ENCODE results near the gene TRIP12. TPM values are rescaled to one million over a fixed set of nuclear protein-coding genes. Genes with fewer than 3 reads are reported as not detected.
A peak's percentile ranks its signal among the peaks of the same experiment; 100 is the strongest.

TRIP12 gene
- total RNA-seq, 1 experiment from 2014 or later: 115 TPM

DNA sequence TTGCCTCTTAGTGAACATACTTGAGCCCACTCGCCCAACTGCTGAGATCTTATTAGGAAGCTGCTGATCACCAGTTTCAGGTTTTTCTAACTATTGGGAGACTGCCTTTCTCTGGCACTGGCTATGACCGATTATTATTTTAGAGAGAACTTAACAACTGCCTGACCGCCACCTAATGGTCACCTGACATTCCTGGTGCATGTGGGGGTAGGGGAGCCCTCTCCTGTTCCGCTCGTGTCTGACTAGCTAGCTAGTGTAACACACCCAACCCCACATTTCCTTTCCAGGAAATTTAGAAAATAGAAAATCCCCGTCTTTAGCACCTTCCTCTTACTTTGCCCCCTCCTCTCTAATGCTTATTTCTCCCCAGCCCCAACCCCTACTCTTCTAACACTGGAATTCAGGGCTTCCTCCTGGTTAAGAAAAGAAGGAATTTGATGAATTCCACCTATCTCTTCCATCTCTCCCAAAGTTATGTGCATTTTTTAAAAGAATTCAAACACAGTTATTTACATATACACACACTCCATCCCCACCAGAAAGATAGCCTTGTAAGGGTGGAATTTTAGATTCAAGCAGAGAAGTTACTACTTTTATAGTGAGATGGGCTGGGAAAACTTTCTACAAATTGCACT, 188.1 kb downstream of the TRIP12 start:
- peak in 1 of 2 experiments; percentile 12 for DNase-seq
- Histone ChIP-seq H3K4me1 (0 out of 2 replicates have a peak, but pooled peaks cover 7% of the 10 kb centered on the region), H3K9me3 (0 out of 2 replicates have a peak, but pooled peaks cover 8% of the 10 kb centered on the region), H3K36me3 (ENCODE audit: control insufficient read depth, insufficient read depth, low read length) (no peaks in the 10 kb centered on the region), H3K27me3 (replicated peaks; ENCODE audit: control insufficient read depth, insufficient read depth, low read length) (no peaks in the 10 kb centered on the region), H3K4me3 (ENCODE audit: low read depth, low read length) (no peak overlapping the region)
- ChIA-PET POLR2A (no interaction called here), CTCF (no interaction called here)
- no peaks in the 10 kb centered on the region for H3K27me3 Mint-ChIP-seq (ENCODE audit: insufficient read depth, unreplicated experiment)
- peak overlapping the region; percentile 24 for H3K27ac Mint-ChIP-seq (ENCODE audit: unreplicated experiment)
- H3K4me1 Mint-ChIP-seq (ENCODE audit: low read depth, unreplicated experiment): peaks cover 17% of the 10 kb centered on the region
- no peaks in the 10 kb centered on the region for H3K36me3 Mint-ChIP-seq (ENCODE audit: insufficient read depth, unreplicated experiment)
- H3K4me3 Mint-ChIP-seq (ENCODE audit: unreplicated experiment): peak overlapping the region; percentile 10
- peaks cover 9% of the 10 kb centered on the region for H3K9me3 Mint-ChIP-seq (ENCODE audit: unreplicated experiment)
- TF ChIP-seq, protein P1, sequence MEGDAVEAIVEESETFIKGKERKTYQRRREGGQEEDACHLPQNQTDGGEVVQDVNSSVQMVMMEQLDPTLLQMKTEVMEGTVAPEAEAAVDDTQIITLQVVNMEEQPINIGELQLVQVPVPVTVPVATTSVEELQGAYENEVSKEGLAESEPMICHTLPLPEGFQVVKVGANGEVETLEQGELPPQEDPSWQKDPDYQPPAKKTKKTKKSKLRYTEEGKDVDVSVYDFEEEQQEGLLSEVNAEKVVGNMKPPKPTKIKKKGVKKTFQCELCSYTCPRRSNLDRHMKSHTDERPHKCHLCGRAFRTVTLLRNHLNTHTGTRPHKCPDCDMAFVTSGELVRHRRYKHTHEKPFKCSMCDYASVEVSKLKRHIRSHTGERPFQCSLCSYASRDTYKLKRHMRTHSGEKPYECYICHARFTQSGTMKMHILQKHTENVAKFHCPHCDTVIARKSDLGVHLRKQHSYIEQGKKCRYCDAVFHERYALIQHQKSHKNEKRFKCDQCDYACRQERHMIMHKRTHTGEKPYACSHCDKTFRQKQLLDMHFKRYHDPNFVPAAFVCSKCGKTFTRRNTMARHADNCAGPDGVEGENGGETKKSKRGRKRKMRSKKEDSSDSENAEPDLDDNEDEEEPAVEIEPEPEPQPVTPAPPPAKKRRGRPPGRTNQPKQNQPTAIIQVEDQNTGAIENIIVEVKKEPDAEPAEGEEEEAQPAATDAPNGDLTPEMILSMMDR (IDR thresholded peaks at IDR 0.05; ENCODE audit: insufficient read depth in 1 of 2, low read depth in 1 of 2, low read length in 1 of 2, severe bottlenecking in 1 of 2, unreplicated experiment in 1 of 2): peak in 1 of 2 experiments; percentile 1
- intact Hi-C loops (cut with micrococcal nuclease; ENCODE audit: unreplicated experiment): no loop called here
- BruUV-seq (replicated peaks): no TSS peak

DNA sequence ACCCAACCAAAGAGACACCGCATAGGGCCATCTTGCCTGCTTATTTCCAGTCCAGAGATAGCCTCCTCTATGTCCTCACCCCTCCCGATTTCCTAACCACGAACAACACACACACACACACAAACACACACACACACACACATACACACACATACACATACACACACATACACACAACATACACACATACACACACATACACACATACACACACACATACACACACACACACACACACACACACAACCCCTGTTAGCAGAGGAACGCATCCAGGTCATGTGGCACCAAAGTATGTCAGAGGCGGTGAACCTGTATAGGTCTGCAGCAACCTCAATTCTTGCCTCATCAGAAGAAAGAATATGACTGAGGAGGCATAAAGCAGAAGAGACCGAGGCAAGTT, 188.9 kb downstream of the TRIP12 start:
- no peaks in the 10 kb centered on the region for H3K36me3 Mint-ChIP-seq (ENCODE audit: insufficient read depth, unreplicated experiment)

DNA sequence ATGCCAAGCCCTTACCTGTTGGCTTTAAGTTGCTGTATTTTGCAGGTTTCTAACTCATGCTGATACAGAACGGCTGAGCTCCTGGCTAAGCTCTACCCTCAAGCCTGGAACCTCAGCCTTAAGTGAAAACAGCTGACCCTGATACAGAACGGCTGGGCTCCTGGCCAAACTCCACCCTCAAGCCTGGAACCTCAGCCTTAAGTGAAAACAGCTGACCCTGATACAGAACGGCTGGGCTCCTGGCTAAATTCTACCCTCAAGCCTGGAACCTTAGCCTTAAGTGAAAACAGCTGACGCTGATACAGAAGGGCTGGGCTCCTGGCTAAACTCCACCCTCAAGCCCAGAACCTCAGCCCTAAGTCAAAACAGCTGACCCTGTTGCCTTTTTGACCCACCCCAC, 189.9 kb downstream of the TRIP12 start:
- CTCF ChIA-PET: no interaction called here
- H3K4me1 ChIP-seq: 0 out of 2 replicates have a peak, but pooled peaks cover 7% of the 10 kb centered on the region
- TF ChIP-seq, protein P1 (IDR thresholded peaks at IDR 0.05; ENCODE audit: insufficient read depth in 1 of 2, low read depth in 1 of 2, low read length in 1 of 2, severe bottlenecking in 1 of 2, unreplicated experiment in 1 of 2): no peak
- no peak overlapping the region for H3K4me3 ChIP-seq (ENCODE audit: low read depth, low read length)
- H3K36me3 ChIP-seq (ENCODE audit: control insufficient read depth, insufficient read depth, low read length): no peaks in the 10 kb centered on the region
- BruUV-seq (replicated peaks): no TSS peak
- H3K9me3 ChIP-seq: no peaks in the 10 kb centered on the region
- intact Hi-C loops (cut with micrococcal nuclease; ENCODE audit: unreplicated experiment): no loop called here
- H3K4me1 Mint-ChIP-seq (ENCODE audit: low read depth, unreplicated experiment): peaks cover 17% of the 10 kb centered on the region
- H3K27ac Mint-ChIP-seq (ENCODE audit: unreplicated experiment): no peak overlapping the region
- no peaks in the 10 kb centered on the region for H3K27me3 ChIP-seq (replicated peaks; ENCODE audit: control insufficient read depth, insufficient read depth, low read length)
- no peak overlapping the region for H3K4me3 Mint-ChIP-seq (ENCODE audit: unreplicated experiment)
- POLR2A ChIA-PET: no interaction called here
- no peak for DNase-seq
- no peaks in the 10 kb centered on the region for H3K27me3 Mint-ChIP-seq (ENCODE audit: insufficient read depth, unreplicated experiment)
- H3K9me3 Mint-ChIP-seq (ENCODE audit: unreplicated experiment): no peaks in the 10 kb centered on the region
- no peaks in the 10 kb centered on the region for H3K36me3 Mint-ChIP-seq (ENCODE audit: insufficient read depth, unreplicated experiment)

More for the DNA sequence above, 188.9 kb downstream of the TRIP12 start:
- Mint-ChIP-seq H3K27ac (ENCODE audit: unreplicated experiment) (no peak overlapping the region), H3K9me3 (ENCODE audit: unreplicated experiment) (peaks cover under 1% of the 10 kb centered on the region), H3K4me1 (ENCODE audit: low read depth, unreplicated experiment) (peaks cover 17% of the 10 kb centered on the region), H3K27me3 (ENCODE audit: insufficient read depth, unreplicated experiment) (no peaks in the 10 kb centered on the region), H3K4me3 (ENCODE audit: unreplicated experiment) (no peak overlapping the region)
- 0 out of 2 replicates have a peak, but pooled peaks cover 7% of the 10 kb centered on the region for H3K4me1 ChIP-seq
- DNase-seq: no peak
- intact Hi-C loops (cut with micrococcal nuclease; ENCODE audit: unreplicated experiment): no loop called here
- TF ChIP-seq, protein P1 (IDR thresholded peaks at IDR 0.05; ENCODE audit: insufficient read depth in 1 of 2, low read depth in 1 of 2, low read length in 1 of 2, severe bottlenecking in 1 of 2, unreplicated experiment in 1 of 2): no peak
- no peaks in the 10 kb centered on the region for H3K27me3 ChIP-seq (replicated peaks; ENCODE audit: control insufficient read depth, insufficient read depth, low read length)
- H3K36me3 ChIP-seq (ENCODE audit: control insufficient read depth, insufficient read depth, low read length): no peaks in the 10 kb centered on the region
- H3K9me3 ChIP-seq: 0 out of 2 replicates have a peak, but pooled peaks cover 3% of the 10 kb centered on the region
- no TSS peak for BruUV-seq (replicated peaks)
- H3K4me3 ChIP-seq (ENCODE audit: low read depth, low read length): no peak overlapping the region
- ChIA-PET POLR2A (no interaction called here), CTCF (no interaction called here)
